RPMI8226 (cell line): Measurements from ENCODE around the gene MOV10L1.

Experiments
- DNase-seq: peaks from one replicate; pipeline ENCODE4 v3.0.0-alpha.2; 2015

MOV10L1 gene

GRCh38 chr22:50089682-50090411, at the start of gene MOV10L1:
Gene MOV10L1, plus strand, starts transcription at chr22:50090006. Its CDS starts 83 bp downstream, at chr22:50090089.
- DNase-seq = no peak

- DNase-seq = no peak
These were observed 49.1 kb upstream of the MOV10L1 start for GRCh38 chr22:50040717-50041116.

- no peak for DNase-seq
These were observed 48.3 kb upstream of the MOV10L1 start for GRCh38 chr22:50041361-50042065.

- no peak for DNase-seq
These were observed 45.2 kb upstream of the MOV10L1 start for GRCh38 chr22:50044485-50045118.

GRCh38 chr22:50045211-50046018, 44.4 kb upstream of the MOV10L1 start:
- DNase-seq = no peak

- DNase-seq = no peak
These were observed 43.8 kb upstream of the MOV10L1 start for GRCh38 chr22:50046019-50046415.

GRCh38 chr22:50046481-50047245, 43.1 kb upstream of the MOV10L1 start:
- no peak for DNase-seq

GRCh38 chr22:50047346-50047745, 42.5 kb upstream of the MOV10L1 start:
- DNase-seq = no peak

GRCh38 chr22:50048061-50048765, 41.6 kb upstream of the MOV10L1 start:
- no peak for DNase-seq

- no peak for DNase-seq
These were observed 41.0 kb upstream of the MOV10L1 start for GRCh38 chr22:50048836-50049235.

GRCh38 chr22:50049299-50050195, 40.3 kb upstream of the MOV10L1 start:
- no peak for DNase-seq

GRCh38 chr22:50051930-50052329, 37.9 kb upstream of the MOV10L1 start:
- DNase-seq = no peak

- peak; percentile 89 for DNase-seq
These were observed 35.9 kb upstream of the MOV10L1 start for GRCh38 chr22:50053861-50054260.

- no peak for DNase-seq
These were observed 33.4 kb upstream of the MOV10L1 start for GRCh38 chr22:50056214-50056972.

GRCh38 chr22:50057278-50058060, 32.3 kb upstream of the MOV10L1 start:
- no peak for DNase-seq

- no peak for DNase-seq
These were observed 31.5 kb upstream of the MOV10L1 start, which contains the start of gene TTLL8 for GRCh38 chr22:50058061-50058905. Gene TTLL8, minus strand, starts transcription at chr22:50058298.
